Kidney (tissue), 14 donors: ENCODE data around the gene SLC12A9. TPM values are rescaled to one million over a fixed set of nuclear protein-coding genes. Genes with fewer than 3 reads are reported as not detected.

Experiments used
- DNase-seq, 5 donors: peaks; one replicate each; pipeline ENCODE4 v3.0.0-alpha.2; 2013 to 2020
- FAIRE-seq: peaks from 2 replicates; lab custom pipeline; 2012; peaks lifted over from hg19 to GRCh38; lab: Jason Lieb, UNC
- H3K27ac ChIP-seq, 2 donors: one replicate each; pipeline ENCODE4 v1.7.0; 2013; ENCODE audit warnings: low read depth in 2 of 2, low read length in 2 of 2, inconsistent platforms in 1 of 2
- H3K27me3 ChIP-seq: one replicate; pipeline ENCODE4 v1.7.1; 2013; ENCODE audit warnings: low read length, inconsistent platforms; ENCODE audit not compliant: control insufficient read depth, insufficient read depth
- H3K36me3 ChIP-seq, 3 donors: one replicate each; pipeline versions ENCODE4 v1.7.0 to v1.7.1; 2013; ENCODE audit warnings: low read length in 3 of 3, control low read depth in 1 of 3, inconsistent platforms in 1 of 3; ENCODE audit not compliant: insufficient read depth in 3 of 3, control insufficient read depth in 2 of 3
- H3K4me1 ChIP-seq, 3 donors: one replicate each; pipeline versions ENCODE4 v1.7.0 to v1.7.1; 2013; ENCODE audit warnings: low read length in 3 of 3, inconsistent platforms in 1 of 3, low read depth in 1 of 3; ENCODE audit not compliant: control insufficient read depth in 2 of 3, insufficient read depth in 2 of 3
- H3K4me3 ChIP-seq, 3 donors: one replicate each; pipeline versions ENCODE4 v1.7.0 to v1.8.1; 2013; ENCODE audit warnings: low read length in 3 of 3, control low read depth in 1 of 3, inconsistent platforms in 1 of 3
- H3K9ac ChIP-seq, 3 donors: one replicate each; pipeline versions ENCODE4 v1.7.0 to v1.7.1; 2013; ENCODE audit warnings: low read length in 3 of 3, control low read depth in 1 of 3, inconsistent platforms in 1 of 3
- H3K9me3 ChIP-seq, 3 donors: one replicate each; pipeline versions ENCODE4 v1.7.0 to v1.7.1; 2013; ENCODE audit warnings: low read length in 3 of 3, control low read depth in 1 of 3, inconsistent platforms in 1 of 3; ENCODE audit not compliant: control insufficient read depth in 2 of 3, insufficient read depth in 1 of 3
- intact Hi-C: fragments of 100-400 bp; cut with DNase I; formaldehyde crosslinking; loops from one replicate; pipeline ENCODE4 v1.11.1; 2022
- polyA plus RNA-seq: library from polyadenylated mRNA; stranded (reverse); fragments of 350-450 nt; fragmentation: Illumina TruSeq; extraction: RNeasy Lipid Tissue Mini Kit (QIAGEN cat#74804); gene quantifications from one replicate; pipeline ENCODE4 v1.2.3, GENCODE V29; 2014; ENCODE audit warnings: low read depth, low replicate concordance; ENCODE audit not compliant: insufficient read depth
- total RNA-seq: library from RNA; stranded (reverse); fragmentation: NEBNext Ultra II Directional; extraction: Animal tissue kit (Norgen Biotek cat#: 25700); gene quantifications from one replicate; pipeline ENCODE4 v1.2.1, GENCODE V29; 2021
- TF ChIP-seq, protein P1 (sequence below): IDR thresholded peaks from 3 replicates; pipeline ENCODE4 v1.5.1; 2012; ENCODE audit warnings: mild to moderate bottlenecking, moderate library complexity, borderline replicate concordance; ENCODE audit not compliant: insufficient read depth; ENCODE audit errors: extremely low read depth
- donor health status: control.
- donor health status: control.
- donor health status: control.
- donor health status: control.
- donor health status: control.
- donor health status: DM: yes; HTN: yes; CAD: no.
- donor health status: Normal renal cell carcinoma (clear cell type).

The SLC12A9 gene
- total and polyA plus RNA-seq, 2 donors from 2014 or later, result 19.7 to 29.9 TPM

DNA sequence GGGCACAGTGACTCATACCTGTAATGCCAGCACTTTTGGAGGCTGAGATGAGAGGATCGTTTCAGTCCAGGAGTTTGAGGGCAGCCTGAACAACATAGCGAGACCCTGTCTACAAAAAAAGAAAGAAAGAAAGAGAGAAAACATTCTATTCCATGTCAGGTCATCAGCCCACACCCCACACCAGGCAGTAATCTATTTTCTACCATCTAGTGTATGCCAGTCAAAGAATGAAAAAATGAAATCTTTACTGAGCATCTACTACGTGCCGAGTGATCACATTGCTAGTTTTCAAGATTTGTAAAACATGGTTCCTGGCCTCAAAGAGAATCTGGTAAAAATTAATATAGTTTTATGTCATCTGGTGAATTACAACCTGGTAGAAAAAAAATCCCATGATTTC, 22.1 kb upstream of the SLC12A9 start:
- TF ChIP-seq, protein P1, sequence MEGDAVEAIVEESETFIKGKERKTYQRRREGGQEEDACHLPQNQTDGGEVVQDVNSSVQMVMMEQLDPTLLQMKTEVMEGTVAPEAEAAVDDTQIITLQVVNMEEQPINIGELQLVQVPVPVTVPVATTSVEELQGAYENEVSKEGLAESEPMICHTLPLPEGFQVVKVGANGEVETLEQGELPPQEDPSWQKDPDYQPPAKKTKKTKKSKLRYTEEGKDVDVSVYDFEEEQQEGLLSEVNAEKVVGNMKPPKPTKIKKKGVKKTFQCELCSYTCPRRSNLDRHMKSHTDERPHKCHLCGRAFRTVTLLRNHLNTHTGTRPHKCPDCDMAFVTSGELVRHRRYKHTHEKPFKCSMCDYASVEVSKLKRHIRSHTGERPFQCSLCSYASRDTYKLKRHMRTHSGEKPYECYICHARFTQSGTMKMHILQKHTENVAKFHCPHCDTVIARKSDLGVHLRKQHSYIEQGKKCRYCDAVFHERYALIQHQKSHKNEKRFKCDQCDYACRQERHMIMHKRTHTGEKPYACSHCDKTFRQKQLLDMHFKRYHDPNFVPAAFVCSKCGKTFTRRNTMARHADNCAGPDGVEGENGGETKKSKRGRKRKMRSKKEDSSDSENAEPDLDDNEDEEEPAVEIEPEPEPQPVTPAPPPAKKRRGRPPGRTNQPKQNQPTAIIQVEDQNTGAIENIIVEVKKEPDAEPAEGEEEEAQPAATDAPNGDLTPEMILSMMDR, result no peak
- Histone ChIP-seq H3K4me1 (peaks cover 0 to 3% (median 0%) of the 10 kb centered on the region in 3 donors), H3K9ac (no peak overlapping the region), H3K4me3 (no peak overlapping the region), H3K27me3 (no peaks in the 10 kb centered on the region), H3K9me3 (no peaks in the 10 kb centered on the region), H3K36me3 (no peaks in the 10 kb centered on the region), H3K27ac (peak overlapping the region; percentile 33 to 54)
- DNase-seq (no peak), FAIRE-seq (no peak)
- intact Hi-C loops, result no loop called here

DNA sequence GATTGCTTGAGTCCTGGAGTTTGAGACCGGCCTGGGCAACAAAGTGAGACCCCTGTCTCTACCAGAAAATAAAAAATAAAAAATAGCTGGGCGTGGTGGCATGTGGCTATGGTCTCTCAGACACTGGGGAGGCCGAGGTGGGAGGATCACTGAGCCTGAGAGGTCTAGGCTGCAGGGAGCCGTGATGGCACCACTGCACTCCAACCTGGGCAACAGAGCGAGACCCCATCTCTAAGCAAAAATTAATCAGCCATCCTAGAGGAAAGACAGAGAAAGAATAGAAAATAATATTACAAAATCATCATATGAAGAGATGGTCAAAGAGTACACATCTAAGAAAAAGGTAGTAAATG, 20.3 kb upstream of the SLC12A9 start:
- Histone ChIP-seq H3K9ac (no peak overlapping the region), H3K27ac (peak overlapping the region in 1 of 2 donors; percentile 80), H3K27me3 (no peaks in the 10 kb centered on the region), H3K4me1 (peaks cover 0 to 9% (median 9%) of the 10 kb centered on the region in 3 donors), H3K36me3 (no peaks in the 10 kb centered on the region), H3K4me3 (no peak overlapping the region), H3K9me3 (no peaks in the 10 kb centered on the region)
- TF ChIP-seq, protein P1, result no peak
- FAIRE-seq, result no peak
- no peak for DNase-seq
- intact Hi-C loops, result no loop called here

DNA sequence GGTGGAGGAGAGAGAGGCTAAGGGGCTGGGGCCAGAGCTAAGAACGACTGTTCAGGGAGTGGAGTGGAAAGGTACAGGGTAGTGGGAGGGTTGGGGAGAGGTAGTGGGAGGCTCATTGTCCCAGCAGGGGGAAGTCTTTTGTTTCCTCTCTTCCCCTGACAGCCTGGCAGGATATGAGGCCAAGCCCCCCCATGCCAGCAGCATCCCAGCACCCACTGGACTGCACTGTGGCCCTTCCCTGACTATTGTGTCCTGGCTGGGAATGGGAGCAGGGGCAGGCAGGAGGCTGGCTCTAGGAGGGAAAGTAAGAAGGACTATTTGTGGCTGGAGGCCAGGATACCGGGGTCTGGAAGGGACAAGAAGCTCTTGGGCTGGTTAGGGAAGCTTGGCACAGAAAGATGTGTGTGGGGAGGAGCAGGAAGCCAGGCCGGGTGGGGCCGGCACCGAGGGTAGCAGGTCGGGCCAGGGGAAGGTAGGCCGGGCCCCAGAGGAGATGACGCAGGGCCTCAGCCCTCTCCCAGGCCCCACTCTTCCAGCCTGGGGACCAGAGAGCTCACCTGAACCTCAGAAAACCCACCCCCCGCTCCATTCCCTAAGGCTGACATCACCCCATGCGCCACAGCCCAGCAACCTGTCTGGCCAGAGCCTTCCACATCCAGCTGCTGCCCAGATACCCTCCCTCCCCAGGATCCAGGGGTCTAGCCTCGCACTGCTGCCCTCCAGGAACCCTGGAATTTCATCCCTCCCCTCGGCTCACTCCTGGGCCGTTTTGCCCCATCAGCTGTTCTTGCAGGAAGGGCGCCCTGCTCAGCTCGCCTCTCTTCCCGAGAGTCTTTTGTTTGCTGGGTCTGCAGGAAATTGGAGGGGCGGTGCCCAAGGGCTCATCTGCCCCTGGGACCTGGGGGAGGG, 16.4 kb upstream of the SLC12A9 start:
- Histone ChIP-seq H3K4me3 (no peak overlapping the region), H3K9ac (peak overlapping the region in 1 of 3 donors; percentile 26), H3K36me3 (no peaks in the 10 kb centered on the region), H3K27me3 (no peaks in the 10 kb centered on the region), H3K9me3 (no peaks in the 10 kb centered on the region), H3K27ac (peak overlapping the region; percentile 83 to 87), H3K4me1 (peaks cover 0 to 9% (median 6%) of the 10 kb centered on the region in 3 donors)
- TF ChIP-seq, protein P1, result no peak
- intact Hi-C loops, result no loop called here
- DNase-seq, result peak; percentile 89 to 94 (median 92)
- FAIRE-seq, result no peak
